H9 (cell line): ENCODE results near the gene TYSND1. TPM values are rescaled to one million over a fixed set of nuclear protein-coding genes. Genes with fewer than 3 reads are reported as not detected.

ENCODE experiments used
- DNase-seq: peaks from one replicate; pipeline ENCODE4 v3.0.0-alpha.2; 2017
- H2AFZ ChIP-seq: one replicate; pipeline ENCODE4 v1.6.1; 2013; ENCODE audit warnings: mild to moderate bottlenecking, low read length, control low read depth, moderate library complexity
- H2AK5ac ChIP-seq: 2 replicates; pipeline ENCODE4 v1.6.1; 2013; ENCODE audit warnings: low read length, control low read depth, mixed read lengths; ENCODE audit not compliant: insufficient read length
- H2BK120ac ChIP-seq: one replicate; pipeline ENCODE4 v1.6.1; 2013; ENCODE audit warnings: low read depth, mild to moderate bottlenecking, low read length, control low read depth, inconsistent platforms; ENCODE audit not compliant: poor library complexity, severe bottlenecking
- H2BK12ac ChIP-seq: 2 replicates; pipeline ENCODE4 v1.6.1; 2013; ENCODE audit warnings: low read length, control low read depth, mixed read lengths, low read depth; ENCODE audit not compliant: insufficient read length
- H2BK15ac ChIP-seq: 2 replicates; pipeline ENCODE4 v1.6.1; 2013; ENCODE audit warnings: low read depth, low read length, control low read depth
- H2BK20ac ChIP-seq: one replicate; pipeline ENCODE4 v1.6.1; 2013; ENCODE audit warnings: low read depth, mild to moderate bottlenecking, low read length, control low read depth, inconsistent platforms; ENCODE audit not compliant: poor library complexity, severe bottlenecking
- H2BK5ac ChIP-seq: 2 replicates; pipeline ENCODE4 v1.6.1; 2013; ENCODE audit warnings: low read length, control low read depth, mixed read lengths; ENCODE audit not compliant: insufficient read length
- H3K14ac ChIP-seq: 2 replicates; pipeline ENCODE4 v1.6.1; 2013; ENCODE audit warnings: low read length, control low read depth; ENCODE audit not compliant: insufficient read depth
- H3K18ac ChIP-seq: 2 replicates; pipeline ENCODE4 v1.6.1; 2013; ENCODE audit warnings: low read depth, mild to moderate bottlenecking, mixed read lengths, low read length, control low read depth; ENCODE audit not compliant: insufficient read length
- H3K23ac ChIP-seq: 2 replicates; pipeline ENCODE4 v1.6.1; 2013; ENCODE audit warnings: low read length, control low read depth, mixed read lengths, low read depth; ENCODE audit not compliant: insufficient read length
- H3K23me2 ChIP-seq: 2 replicates; pipeline ENCODE4 v1.6.1; 2013; ENCODE audit warnings: low read depth, mild to moderate bottlenecking, mixed read lengths, low read length, control low read depth; ENCODE audit not compliant: insufficient read length, poor library complexity, severe bottlenecking
- H3K27ac ChIP-seq: 2 replicates; pipeline ENCODE4 v1.5.1; 2013; ENCODE audit warnings: low read length, control low read depth, mixed read lengths, low read depth; ENCODE audit not compliant: insufficient read length
- H3K27me3 ChIP-seq: 2 replicates; pipeline ENCODE4 v1.6.1; 2013; ENCODE audit warnings: low read length, control low read depth, inconsistent platforms; ENCODE audit not compliant: insufficient read depth
- H3K4ac ChIP-seq: 2 replicates; pipeline ENCODE4 v1.6.1; 2013; ENCODE audit warnings: low read depth, mild to moderate bottlenecking, control low read depth, inconsistent platforms, low read length, moderate library complexity
- H3K4me1 ChIP-seq: 2 replicates; pipeline ENCODE4 v1.6.1; 2013; ENCODE audit warnings: low read length, control low read depth, inconsistent platforms; ENCODE audit not compliant: insufficient read depth
- H3K4me2 ChIP-seq: 2 replicates; pipeline ENCODE4 v1.6.1; 2013; ENCODE audit warnings: low read length, control low read depth, mixed read lengths; ENCODE audit not compliant: insufficient read length, insufficient read depth
- H3K56ac ChIP-seq: 2 replicates; pipeline ENCODE4 v1.6.1; 2013; ENCODE audit warnings: low read depth, mild to moderate bottlenecking, mixed read lengths, low read length, control low read depth; ENCODE audit not compliant: insufficient read length
- H3K79me1 ChIP-seq: 2 replicates; pipeline ENCODE4 v1.6.1; 2013; ENCODE audit warnings: low read depth, mild to moderate bottlenecking, moderate library complexity, low read length, control low read depth, inconsistent platforms; ENCODE audit not compliant: insufficient read depth, poor library complexity, severe bottlenecking
- H3K79me2 ChIP-seq: 2 replicates; pipeline ENCODE4 v1.6.1; 2013; ENCODE audit warnings: low read length, control low read depth, inconsistent platforms; ENCODE audit not compliant: insufficient read depth
- H3K9ac ChIP-seq: 2 replicates; pipeline ENCODE4 v1.6.1; 2013; ENCODE audit warnings: low read length, control low read depth, mixed read lengths; ENCODE audit not compliant: insufficient read length; ENCODE audit errors: extremely low read depth
- H3K9me3 ChIP-seq: one replicate; pipeline ENCODE4 v1.6.1; 2013; ENCODE audit warnings: low read depth, low read length, inconsistent platforms; ENCODE audit not compliant: control insufficient read depth
- H3T11ph ChIP-seq: one replicate; pipeline ENCODE4 v1.6.1; 2013; ENCODE audit warnings: mild to moderate bottlenecking, low read length, control low read depth, inconsistent platforms
- H4K20me1 ChIP-seq: one replicate; pipeline ENCODE4 v1.6.1; 2013; ENCODE audit not compliant: control insufficient read depth, insufficient read length, insufficient read depth
- H4K5ac ChIP-seq: 2 replicates; pipeline ENCODE4 v1.6.1; 2013; ENCODE audit warnings: low read depth, mild to moderate bottlenecking, mixed read lengths, low read length, control low read depth; ENCODE audit not compliant: insufficient read length
- H4K8ac ChIP-seq: replicated peaks from 2 replicates; pipeline ENCODE4 v1.6.1; 2013; ENCODE audit warnings: low read length, control low read depth, mixed read lengths, low read depth; ENCODE audit not compliant: insufficient read length
- H4K91ac ChIP-seq: 2 replicates; pipeline ENCODE4 v1.6.1; 2013; ENCODE audit warnings: low read depth, mild to moderate bottlenecking, moderate library complexity, mixed read lengths, low read length, control low read depth; ENCODE audit not compliant: insufficient read length
- H3K27ac Mint-ChIP-seq, 3 experiments: 2 replicates in 2 of 3; 3 replicates in 1 of 3; pipeline ENCODE4 v1.8.0; 2020 to 2021; ENCODE audit warnings: mixed read lengths in 3 of 3, mild to moderate bottlenecking in 1 of 3, moderate library complexity in 1 of 3
- H3K27me3 Mint-ChIP-seq: 2 replicates; pipeline ENCODE4 v1.8.0; 2021; ENCODE audit warnings: low read depth, mild to moderate bottlenecking, moderate library complexity, mixed read lengths
- H3K36me3 Mint-ChIP-seq, 3 experiments: 2 replicates in 2 of 3; 3 replicates in 1 of 3; pipeline ENCODE4 v1.8.0; 2020 to 2021; ENCODE audit warnings: low read depth in 3 of 3, mixed read lengths in 3 of 3; ENCODE audit not compliant: insufficient read depth in 1 of 3
- H3K4me1 Mint-ChIP-seq, 2 experiments: 2 replicates each; pipeline ENCODE4 v1.8.0; 2020; ENCODE audit warnings: mixed read lengths in 2 of 2
- H3K4me3 Mint-ChIP-seq, 2 experiments: 2 replicates in 1 of 2; 3 replicates in 1 of 2; pipeline ENCODE4 v1.8.0; 2020 to 2021; ENCODE audit warnings: mild to moderate bottlenecking in 2 of 2, mixed read lengths in 2 of 2, moderate library complexity in 1 of 2
- H3K9me3 Mint-ChIP-seq, 2 experiments: 2 replicates in 1 of 2; 3 replicates in 1 of 2; pipeline ENCODE4 v1.8.0; 2020; ENCODE audit warnings: mild to moderate bottlenecking in 2 of 2, mixed read lengths in 2 of 2, moderate library complexity in 1 of 2
- CTCF ChIP-seq: fragments of 200-600 bp; sonication (generic); conservative IDR thresholded peaks from 3 replicates; pipeline ENCODE4 v1.8.0; 2021; ENCODE audit warnings: antibody characterized with exemption, mild to moderate bottlenecking
- WGBS: extraction: QIAGEN DNeasy Blood & Tissue Kit; methylation state at CpG from one replicate; pipeline ENCODE4 v1.1.7; 2013; ENCODE audit warnings: missing lambda C conversion rate, low lambda C conversion rate, mixed read lengths; ENCODE audit not compliant: insufficient read length; ENCODE audit errors: extremely low coverage; 5-methylcytosine and 5-hydroxymethylcytosine counted together
- total RNA-seq: library from RNA; stranded (reverse); gene quantifications from 2 replicates; pipeline ENCODE4 v1.2.1, GENCODE V29; 2021

Gene TYSND1
- total RNA-seq, 1 experiment from 2014 or later = 12.8 TPM

DNA sequence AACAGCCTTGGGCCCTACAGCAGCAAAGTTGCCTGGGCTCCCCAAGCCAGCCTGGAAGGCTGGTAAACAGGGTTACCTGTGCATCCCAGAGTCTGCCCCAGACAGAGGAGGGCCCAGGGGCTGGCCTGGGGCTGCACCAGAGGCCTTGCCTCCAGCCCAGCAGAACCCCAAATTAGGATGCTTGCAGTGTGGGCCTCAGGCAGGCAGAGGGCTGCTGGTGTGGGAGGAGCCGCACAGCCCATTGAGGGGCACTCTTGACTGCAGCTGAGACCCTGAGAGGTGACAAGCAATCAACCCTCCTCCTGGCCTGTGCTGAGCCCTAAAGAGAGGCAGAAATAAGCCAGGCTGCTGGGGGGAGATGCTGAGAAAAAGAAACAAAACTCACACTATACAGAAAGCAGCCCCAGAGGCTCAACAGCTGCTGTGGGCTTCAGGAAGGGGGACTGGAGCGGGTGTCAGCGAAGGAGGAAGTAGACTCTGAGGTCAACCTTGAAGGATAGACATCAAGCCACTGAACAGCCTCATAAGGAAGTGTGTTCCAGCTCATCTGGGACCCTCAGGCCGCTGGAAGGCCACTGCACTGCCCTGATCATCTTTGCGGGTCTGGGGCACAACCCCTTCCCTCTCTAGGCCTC is 20.5 kb downstream of the TYSND1 start:
- H3K27ac Mint-ChIP-seq = no peak overlapping the region; a peak in 2 of 7 replicates
- no peak overlapping the region for H2AK5ac ChIP-seq
- no peak overlapping the region for H2BK120ac ChIP-seq
- no peak overlapping the region for H3K4me2 ChIP-seq
- no peak overlapping the region for H4K91ac ChIP-seq
- no peaks in the 10 kb centered on the region for H3K23me2 ChIP-seq
- no peak overlapping the region for H3K4ac ChIP-seq
- no peak overlapping the region for H4K5ac ChIP-seq
- no CpG with 5 or more reads among the region's 5 CpGs for WGBS
- H3T11ph ChIP-seq = no peak overlapping the region
- peaks cover 4% of the 10 kb centered on the region for H3K27me3 Mint-ChIP-seq
- no peak for DNase-seq
- peaks cover 0 to 2% of the 10 kb centered on the region in 2 experiments; a peak in 2 of 5 replicates for H3K9me3 Mint-ChIP-seq
- H3K9ac ChIP-seq = no peak overlapping the region
- no peak overlapping the region for H3K23ac ChIP-seq
- H4K20me1 ChIP-seq = no peaks in the 10 kb centered on the region
- no peak overlapping the region for H2BK20ac ChIP-seq
- H3K79me2 ChIP-seq = no peaks in the 10 kb centered on the region
- TF ChIP-seq CTCF = no peak
- no peaks in the 10 kb centered on the region for H3K27me3 ChIP-seq
- H3K36me3 Mint-ChIP-seq = no peaks in the 10 kb centered on the region
- H3K14ac ChIP-seq = no peak overlapping the region
- no peak overlapping the region for H2BK5ac ChIP-seq
- no peaks in the 10 kb centered on the region for H3K79me1 ChIP-seq
- no peaks in the 10 kb centered on the region for H3K9me3 ChIP-seq
- no peak overlapping the region for H3K18ac ChIP-seq
- H3K56ac ChIP-seq = no peak overlapping the region
- no peak overlapping the region for H2BK12ac ChIP-seq
- no peak overlapping the region for H4K8ac ChIP-seq
- no peak overlapping the region for H2BK15ac ChIP-seq
- H3K4me3 Mint-ChIP-seq = no peak overlapping the region
- no peak overlapping the region for H3K27ac ChIP-seq
- no peaks in the 10 kb centered on the region for H3K4me1 ChIP-seq
- H3K4me1 Mint-ChIP-seq = no peaks in the 10 kb centered on the region
- no peak overlapping the region for H2AFZ ChIP-seq
